Cardiac fibroblast (primary cell): Measurements from ENCODE around the gene ACVRL1.

Experiments used
- DNase-seq, 2 donors: peaks; one replicate each; pipeline versions ENCODE4 v3.0.0 to v3.0.0-alpha.2; 2010; ENCODE audit warnings: low read depth in 2 of 2
- H3K4me3 ChIP-seq, 2 donors: replicated peaks in 1 of 2; 1 replicate in 1 of 2; 2 replicates in 1 of 2; pipeline ENCODE4 v1.5.1; 2011; ENCODE audit warnings: low read depth in 2 of 2, low read length in 2 of 2, mild to moderate bottlenecking in 2 of 2, moderate library complexity in 1 of 2
- TF ChIP-seq, protein P1 (sequence below): IDR thresholded peaks from one replicate; pipeline ENCODE4 v1.5.1; 2011; ENCODE audit warnings: low read depth, mild to moderate bottlenecking, low read length, inconsistent platforms

The ACVRL1 gene

DNA sequence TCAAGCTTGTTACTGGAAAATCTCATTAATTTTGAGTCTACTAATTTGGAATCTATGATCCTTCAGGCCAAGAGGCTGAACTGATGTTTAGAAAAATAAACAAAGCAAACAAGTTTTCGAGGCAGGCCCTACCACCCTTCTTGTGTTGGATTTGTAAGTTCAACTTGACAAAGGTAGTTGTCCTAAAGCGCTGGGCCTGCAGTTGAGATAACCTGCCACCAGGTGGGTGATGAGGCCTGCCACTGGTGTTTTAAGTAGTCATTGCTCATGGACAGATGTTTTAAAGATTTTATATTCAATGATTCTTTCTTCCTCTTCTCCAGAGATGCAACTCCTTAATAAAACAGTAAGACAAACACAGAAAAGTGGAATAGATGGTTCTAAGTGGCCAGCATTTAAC is 19.4 kb downstream of the ACVRL1 start:
- TF ChIP-seq, protein P1, sequence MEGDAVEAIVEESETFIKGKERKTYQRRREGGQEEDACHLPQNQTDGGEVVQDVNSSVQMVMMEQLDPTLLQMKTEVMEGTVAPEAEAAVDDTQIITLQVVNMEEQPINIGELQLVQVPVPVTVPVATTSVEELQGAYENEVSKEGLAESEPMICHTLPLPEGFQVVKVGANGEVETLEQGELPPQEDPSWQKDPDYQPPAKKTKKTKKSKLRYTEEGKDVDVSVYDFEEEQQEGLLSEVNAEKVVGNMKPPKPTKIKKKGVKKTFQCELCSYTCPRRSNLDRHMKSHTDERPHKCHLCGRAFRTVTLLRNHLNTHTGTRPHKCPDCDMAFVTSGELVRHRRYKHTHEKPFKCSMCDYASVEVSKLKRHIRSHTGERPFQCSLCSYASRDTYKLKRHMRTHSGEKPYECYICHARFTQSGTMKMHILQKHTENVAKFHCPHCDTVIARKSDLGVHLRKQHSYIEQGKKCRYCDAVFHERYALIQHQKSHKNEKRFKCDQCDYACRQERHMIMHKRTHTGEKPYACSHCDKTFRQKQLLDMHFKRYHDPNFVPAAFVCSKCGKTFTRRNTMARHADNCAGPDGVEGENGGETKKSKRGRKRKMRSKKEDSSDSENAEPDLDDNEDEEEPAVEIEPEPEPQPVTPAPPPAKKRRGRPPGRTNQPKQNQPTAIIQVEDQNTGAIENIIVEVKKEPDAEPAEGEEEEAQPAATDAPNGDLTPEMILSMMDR = peak; percentile 70
- no peak overlapping the region for H3K4me3 ChIP-seq
- peak; percentile 68 to 70 for DNase-seq

DNA sequence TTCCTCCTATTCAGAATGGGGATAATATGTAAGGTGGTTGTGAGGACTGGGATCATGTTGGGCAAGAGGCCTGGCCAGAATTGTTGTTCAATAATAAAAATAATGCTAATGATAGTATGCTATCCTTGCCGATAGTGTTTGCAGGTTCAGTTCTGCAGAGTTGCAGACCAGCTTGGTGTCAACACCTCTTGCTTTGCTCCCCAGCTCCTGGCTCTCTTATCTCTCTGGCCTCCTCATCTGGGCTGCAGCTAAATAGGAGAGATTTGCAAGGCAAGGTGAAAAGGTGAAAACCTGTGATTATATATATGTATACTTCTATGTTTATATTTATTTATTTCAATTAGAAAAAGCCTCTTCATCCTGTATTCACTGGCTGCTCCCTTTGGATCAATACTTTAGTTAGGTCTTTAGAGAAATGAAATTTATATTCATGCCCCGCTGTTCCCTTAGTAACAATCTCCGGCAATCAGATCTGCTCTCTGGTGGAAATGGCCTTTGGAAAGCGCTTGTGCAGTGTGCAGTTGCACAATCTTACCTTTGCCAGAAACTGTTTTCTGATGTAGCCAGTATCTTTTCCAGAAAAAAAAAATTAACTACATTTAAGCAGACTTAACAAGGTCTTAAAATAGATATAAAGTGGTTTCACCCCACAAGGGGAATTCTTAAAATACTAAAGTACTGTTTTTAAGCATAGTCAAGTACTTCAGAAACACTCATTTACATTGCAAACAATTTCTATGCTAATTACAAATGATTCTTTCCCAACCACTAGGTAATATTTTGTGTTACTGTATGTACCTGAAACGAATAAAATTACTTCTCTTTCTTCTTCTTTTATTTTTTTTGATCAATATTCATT is 25.1 kb downstream of the ACVRL1 start:
- H3K4me3 ChIP-seq = no peak overlapping the region
- DNase-seq = no peak
- TF ChIP-seq, protein P1 = no peak

DNA sequence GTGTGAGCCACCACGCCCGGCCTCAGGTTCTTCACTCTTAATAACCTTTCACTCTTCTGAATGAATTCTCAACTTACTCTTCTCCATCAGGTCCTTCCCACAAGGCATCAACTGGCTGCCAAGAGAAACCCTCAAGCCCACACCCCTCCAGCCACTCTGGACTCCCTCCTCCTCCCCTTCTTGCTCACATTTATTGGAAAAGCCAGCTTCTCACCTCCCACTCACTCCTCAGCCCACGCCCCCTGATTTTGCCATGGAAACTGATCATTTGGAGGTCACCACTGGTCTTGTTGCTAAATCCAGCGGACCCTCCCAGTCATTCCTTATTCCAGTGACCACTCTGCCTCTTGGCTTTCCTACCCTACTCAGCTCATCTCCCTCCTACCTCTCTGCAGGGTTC is 26.8 kb downstream of the ACVRL1 start:
- H3K4me3 ChIP-seq = no peak overlapping the region
- DNase-seq = no peak
- TF ChIP-seq, protein P1 = no peak

DNA sequence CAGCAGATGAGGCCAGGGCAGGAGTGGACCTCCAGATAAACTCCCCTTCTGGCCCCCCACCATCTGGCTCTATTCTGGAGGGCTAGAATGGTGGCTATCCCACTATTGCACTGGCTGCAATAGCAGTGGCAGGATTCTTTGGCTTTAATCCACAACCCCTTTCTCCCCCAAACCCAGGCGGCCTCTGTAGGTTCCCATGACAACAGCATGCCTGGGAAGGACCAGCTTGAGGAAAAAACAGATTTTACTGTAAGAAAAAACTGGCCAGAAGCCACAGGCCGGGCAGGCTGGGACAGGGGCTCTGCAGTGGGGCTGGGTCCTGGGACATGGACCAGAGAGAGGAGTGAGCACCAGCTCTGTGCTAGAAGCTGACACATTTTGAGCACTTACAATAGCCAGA is 30.6 kb downstream of the ACVRL1 start:
- DNase-seq = no peak
- no peak overlapping the region for H3K4me3 ChIP-seq
- TF ChIP-seq, protein P1 = no peak

DNA sequence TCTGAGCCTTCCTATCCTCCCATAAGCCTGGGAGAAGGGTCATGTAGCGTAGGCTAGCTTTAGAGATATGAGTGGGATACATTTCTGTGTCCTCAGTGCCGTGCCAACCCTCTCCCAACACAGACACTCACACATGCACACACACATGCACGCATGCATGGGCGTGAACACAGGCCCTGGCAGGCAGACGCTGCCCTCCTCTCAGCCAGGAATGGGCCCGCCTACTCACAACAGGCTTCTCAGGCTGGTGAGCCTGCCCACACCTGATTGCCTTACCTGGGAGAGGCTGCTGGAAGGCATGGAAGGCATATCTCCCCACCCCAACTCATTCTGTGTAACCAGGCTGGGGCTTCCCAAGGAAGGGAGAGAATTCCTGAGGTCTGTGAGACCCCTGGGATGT is 31.4 kb downstream of the ACVRL1 start:
- no peak overlapping the region for H3K4me3 ChIP-seq
- DNase-seq = no peak
- TF ChIP-seq, protein P1 = no peak

DNA sequence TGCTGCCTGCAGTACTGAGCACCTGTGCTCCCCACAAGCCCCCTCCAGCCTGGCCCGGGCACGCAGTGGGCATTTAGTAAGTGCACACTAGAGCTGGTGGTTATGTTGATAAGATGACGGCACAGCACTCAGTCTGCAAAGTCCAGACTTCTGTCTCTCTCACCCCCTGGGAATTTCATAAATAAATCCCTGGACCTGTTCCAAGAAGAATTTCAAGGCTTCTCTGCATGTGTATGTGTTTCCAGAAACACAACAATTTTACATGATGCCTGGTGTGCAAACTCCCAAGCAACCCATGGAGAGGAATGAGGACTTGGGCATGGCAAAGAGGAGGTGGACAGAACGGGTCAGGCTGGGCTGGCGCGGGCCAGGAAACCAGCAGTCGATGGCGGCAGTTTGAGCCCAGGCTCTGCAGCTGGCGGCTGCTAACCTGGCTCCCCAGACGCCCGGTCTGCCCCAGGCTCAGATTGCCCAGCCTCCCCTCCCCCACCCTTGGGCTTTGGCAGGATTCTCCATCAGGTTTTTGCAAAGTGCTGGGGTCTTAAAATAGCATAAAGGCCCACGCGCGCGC is 33.8 kb downstream of the ACVRL1 start:
- TF ChIP-seq, protein P1 = no peak
- H3K4me3 ChIP-seq = no peak overlapping the region
- peak; percentile 74 to 80 for DNase-seq

DNA sequence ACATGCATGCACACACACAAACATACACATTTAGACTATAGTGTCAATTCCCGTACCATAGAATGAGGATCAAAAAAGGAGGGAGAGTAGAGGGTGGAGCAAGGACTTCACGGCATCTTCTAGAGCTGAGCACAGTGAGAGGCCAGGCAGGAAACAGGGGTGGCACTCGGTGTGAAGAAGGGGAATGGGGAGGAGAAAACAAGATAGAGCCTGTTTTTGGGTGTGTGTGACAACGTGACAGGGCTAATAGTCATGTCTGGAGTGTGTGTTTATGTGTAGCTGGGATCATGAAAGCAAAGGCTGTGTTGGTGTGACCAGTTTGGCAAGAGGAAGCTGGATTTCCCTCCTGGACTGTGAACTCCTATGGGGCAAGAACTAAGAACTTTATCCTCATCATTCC is 34.3 kb downstream of the ACVRL1 start:
- DNase-seq = no peak
- no peak overlapping the region for H3K4me3 ChIP-seq
- TF ChIP-seq, protein P1 = no peak
